ENCODE results near the gene NHEJ1. TPM values are rescaled to one million over a fixed set of nuclear protein-coding genes. Genes with fewer than 3 reads are reported as not detected.

The NHEJ1 gene
- total RNA-seq, 1 experiment from 2014 or later = 16.7 TPM

- H3K36me3 ChIP-seq (ENCODE audit: low read depth, low read length) = no peaks in the 10 kb centered on the region
- no peaks in the 10 kb centered on the region for H3K4me1 ChIP-seq (ENCODE audit: insufficient read depth, low read length)
- no peaks in the 10 kb centered on the region for H3K79me2 ChIP-seq (ENCODE audit: low read length)
- ChIA-PET POLR2A (ENCODE audit: unreplicated experiment) (no interaction called here), CTCF (interaction anchor here (0.6 to 1.3 kb wide), 18 partner anchors 10 to 284 kb away, joined by 3 to 29 read pairs (median 4); partner anchors contain the start of gene IHH)
- H3K27me3 ChIP-seq (ENCODE audit: low read length) = no peaks in the 10 kb centered on the region
- BruUV-seq (replicated peaks) = no TSS peak
- H2AFZ ChIP-seq (ENCODE audit: low read length) = no peak overlapping the region
- TF ChIP-seq CTCF (conservative IDR thresholded peaks at IDR 0.05; ENCODE audit: low read depth, low read length) (no peak), EZH2 (IDR thresholded peaks at IDR 0.05; ENCODE audit: low read length, unreplicated experiment) (no peak), EZH2phosphoT487 (IDR thresholded peaks at IDR 0.05; ENCODE audit: borderline replicate concordance, low read length) (no peak)
- no peaks in the 10 kb centered on the region for H3F3A ChIP-seq (ENCODE audit: low read length, unreplicated experiment)
- H3K9me3 ChIP-seq (ENCODE audit: low read length) = no peaks in the 10 kb centered on the region
- no peak overlapping the region for H3K27ac ChIP-seq (ENCODE audit: low read length)
- DNase-seq = no peak
- H3K4me3 ChIP-seq (ENCODE audit: low read length) = no peak overlapping the region
- H4K20me1 ChIP-seq (ENCODE audit: low read length) = no peaks in the 10 kb centered on the region
- intact Hi-C loops (cut with micrococcal nuclease) = no loop called here
- ATAC-seq = no peak
- no peak overlapping the region for H3K4me2 ChIP-seq (ENCODE audit: low read length)
- H3K9me2 ChIP-seq (replicated peaks; ENCODE audit: low read length) = no peaks in the 10 kb centered on the region
- no peak overlapping the region for H3K9ac ChIP-seq (ENCODE audit: low read length)
Observed at GRCh38 chr2:219030177-219030940, 130.3 kb downstream of the NHEJ1 start.

GRCh38 chr2:219029829-219030165 is 130.8 kb downstream of the NHEJ1 start:
- no peaks in the 10 kb centered on the region for H3K9me3 ChIP-seq (ENCODE audit: low read length)
- no peaks in the 10 kb centered on the region for H3K27me3 ChIP-seq (ENCODE audit: low read length)
- no peaks in the 10 kb centered on the region for H3K36me3 ChIP-seq (ENCODE audit: low read depth, low read length)
- no peak overlapping the region for H2AFZ ChIP-seq (ENCODE audit: low read length)
- ChIA-PET POLR2A (ENCODE audit: unreplicated experiment) (no interaction called here), CTCF (interaction anchor here (0.6 to 1.3 kb wide), 18 partner anchors 11 to 285 kb away, joined by 3 to 29 read pairs (median 4); partner anchors contain the start of gene IHH)
- H4K20me1 ChIP-seq (ENCODE audit: low read length) = no peaks in the 10 kb centered on the region
- ATAC-seq (peak; percentile 97), DNase-seq (peak; percentile 90)
- TF ChIP-seq CTCF (conservative IDR thresholded peaks at IDR 0.05; ENCODE audit: low read depth, low read length) (peak; percentile 95), EZH2phosphoT487 (IDR thresholded peaks at IDR 0.05; ENCODE audit: borderline replicate concordance, low read length) (no peak)
- H3K4me3 ChIP-seq (ENCODE audit: low read length) = no peak overlapping the region
- no peaks in the 10 kb centered on the region for H3F3A ChIP-seq (ENCODE audit: low read length, unreplicated experiment)
- no peaks in the 10 kb centered on the region for H3K4me1 ChIP-seq (ENCODE audit: insufficient read depth, low read length)
- no peak overlapping the region for H3K4me2 ChIP-seq (ENCODE audit: low read length)
- intact Hi-C loops (cut with micrococcal nuclease) = loop anchor here (1.0 to 5.0 kb wide), 3 partner anchors 33 to 126 kb away; partner anchors contain the start of gene IHH
- no TSS peak for BruUV-seq (replicated peaks)
- H3K9me2 ChIP-seq (replicated peaks; ENCODE audit: low read length) = no peaks in the 10 kb centered on the region
- H3K79me2 ChIP-seq (ENCODE audit: low read length) = no peaks in the 10 kb centered on the region
- H3K27ac ChIP-seq (ENCODE audit: low read length) = no peak overlapping the region
- H3K9ac ChIP-seq (ENCODE audit: low read length) = no peak overlapping the region

All from PC-3 (cell line).